GM21528 (cell line): Measurements from ENCODE around the gene PLEKHJ1.

Experiments used
- ATAC-seq: cut with Tn5 transposase; IDR thresholded peaks from one replicate; pipeline ENCODE4 v1.9.1; 2021; ENCODE audit warnings: mild to moderate bottlenecking, moderate library complexity; ENCODE audit not compliant: unreplicated experiment, low FRiP score

PLEKHJ1 gene

DNA sequence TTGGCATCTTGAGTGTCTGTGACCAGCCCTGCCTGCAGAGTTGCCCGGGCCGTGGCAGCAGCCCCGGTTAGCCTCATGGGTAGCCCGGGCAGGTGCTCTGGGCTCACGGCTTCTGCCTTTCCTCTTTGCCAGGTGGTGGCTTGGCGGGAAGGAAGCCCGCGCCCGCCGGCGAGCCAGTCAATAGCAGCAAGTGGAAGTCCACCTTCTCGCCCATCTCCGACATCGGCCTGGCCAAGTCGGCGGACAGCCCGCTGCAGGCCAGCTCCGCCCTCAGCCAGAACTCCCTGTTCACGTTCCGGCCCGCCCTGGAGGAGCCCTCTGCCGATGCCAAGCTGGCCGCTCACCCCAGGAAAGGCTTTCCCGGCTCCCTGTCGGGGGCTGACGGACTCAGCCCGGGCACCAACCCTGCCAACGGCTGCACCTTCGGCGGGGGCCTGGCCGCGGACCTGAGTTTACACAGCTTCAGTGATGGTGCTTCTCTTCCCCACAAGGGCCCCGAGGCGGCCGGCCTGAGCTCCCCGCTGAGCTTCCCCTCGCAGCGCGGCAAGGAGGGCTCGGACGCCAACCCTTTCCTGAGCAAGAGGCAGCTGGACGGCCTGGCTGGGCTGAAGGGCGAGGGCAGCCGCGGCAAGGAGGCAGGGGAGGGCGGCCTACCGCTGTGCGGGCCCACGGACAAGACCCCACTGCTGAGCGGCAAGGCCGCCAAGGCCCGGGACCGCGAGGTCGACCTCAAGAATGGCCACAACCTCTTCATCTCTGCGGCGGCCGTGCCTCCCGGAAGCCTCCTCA is 9.9 kb downstream of the PLEKHJ1 start:
- no peak for ATAC-seq

DNA sequence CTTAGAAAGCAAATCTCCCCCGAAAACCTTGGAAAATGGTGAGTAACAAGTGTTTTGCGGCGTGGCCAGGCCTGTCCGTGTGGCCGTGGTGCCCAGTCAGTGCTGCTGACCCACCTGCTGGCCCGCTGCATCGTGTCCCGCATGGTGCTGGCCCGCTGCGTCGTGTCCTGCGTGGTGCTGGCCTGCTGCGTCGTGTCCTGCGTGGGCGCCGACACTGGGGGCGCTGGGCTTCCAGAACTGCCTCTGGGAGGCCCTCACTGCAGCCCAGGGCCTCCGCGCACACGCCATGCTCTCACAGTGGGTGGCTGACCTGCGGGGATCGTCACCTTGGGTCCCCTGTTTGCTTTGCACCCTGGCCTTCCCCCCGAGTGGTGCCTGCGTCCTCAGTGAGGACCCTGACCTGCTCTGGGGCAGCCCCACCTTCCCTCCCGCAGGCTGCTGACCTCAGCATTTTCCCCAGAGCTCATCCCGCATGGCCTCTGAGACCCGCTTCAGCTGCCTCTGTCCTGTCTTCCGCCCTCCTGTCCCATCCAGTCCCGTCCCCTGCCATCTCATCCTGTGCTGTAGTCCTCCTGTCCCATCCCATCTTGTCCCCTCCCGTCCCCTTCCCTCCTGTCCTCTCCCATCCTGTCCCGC is 10.6 kb downstream of the PLEKHJ1 start:
- no peak for ATAC-seq

DNA sequence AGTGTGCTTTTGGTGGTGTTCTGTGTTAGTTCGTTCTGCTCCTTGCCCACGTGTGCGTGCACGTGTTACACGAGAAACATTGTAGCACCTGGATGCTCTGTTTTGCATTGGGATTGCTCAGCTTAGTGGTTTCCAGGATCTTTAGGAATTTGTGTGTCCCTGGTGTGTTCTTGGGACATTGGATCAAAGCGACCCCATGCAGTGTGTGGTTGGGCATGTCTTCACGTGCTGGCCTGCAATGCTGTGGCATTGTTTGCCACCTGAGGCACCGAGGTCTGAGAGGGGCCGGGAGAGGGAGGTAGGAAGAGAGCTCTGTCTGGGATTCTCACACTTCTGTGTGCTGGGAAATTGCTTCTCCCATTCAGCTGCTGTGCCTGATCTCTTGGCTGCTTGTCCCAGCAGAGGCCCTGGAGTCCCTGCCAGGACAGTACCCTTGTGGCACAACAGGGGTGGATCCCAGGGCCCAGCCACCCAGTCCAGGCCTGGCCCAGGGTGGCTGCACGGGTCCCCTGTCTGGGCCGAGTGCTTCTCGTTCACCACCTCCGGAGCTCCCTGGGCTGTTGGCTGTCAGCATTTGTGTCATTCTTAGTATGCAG is 11.3 kb downstream of the PLEKHJ1 start:
- ATAC-seq, result no peak

DNA sequence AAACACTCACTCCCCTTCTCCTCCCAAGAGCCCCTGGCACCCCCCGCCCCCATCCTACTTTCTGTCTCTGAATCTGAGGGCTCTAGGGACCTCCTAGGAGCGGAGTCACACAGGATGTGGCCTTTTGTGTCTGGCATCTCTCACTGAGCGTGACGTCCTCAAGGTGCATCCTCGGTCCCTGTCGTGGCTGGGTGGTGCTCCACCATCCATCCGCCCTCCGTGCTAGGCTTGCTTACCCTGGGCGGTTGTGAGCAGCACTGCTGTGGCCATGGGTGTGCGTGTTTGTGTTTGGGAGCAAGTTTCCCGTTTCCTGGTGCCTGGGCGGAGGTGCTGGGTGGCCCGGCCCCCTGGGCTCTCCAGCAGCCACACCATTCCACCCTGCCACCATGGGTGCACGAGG is 12.2 kb downstream of the PLEKHJ1 start:
- ATAC-seq, result no peak

DNA sequence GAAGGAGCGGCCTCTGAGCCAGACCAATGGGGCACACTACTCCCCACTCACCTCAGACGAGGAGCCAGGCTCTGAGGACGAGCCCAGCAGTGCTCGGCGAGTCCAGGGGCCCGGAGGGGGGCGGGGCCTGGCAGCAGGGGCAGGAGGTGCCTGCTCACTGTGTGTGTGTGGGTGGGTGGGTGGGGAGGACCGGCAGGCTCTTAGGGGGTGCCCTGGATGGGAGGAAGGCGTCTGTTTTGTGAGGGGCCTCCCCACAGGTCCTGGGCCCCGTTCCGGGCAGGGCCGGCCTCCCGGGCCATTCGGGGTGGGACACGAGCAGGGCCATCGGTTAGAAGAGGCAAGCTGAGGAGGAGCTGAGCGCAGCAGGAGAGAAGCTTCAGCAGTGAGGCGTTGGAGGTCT is 12.7 kb downstream of the PLEKHJ1 start:
- no peak for ATAC-seq

DNA sequence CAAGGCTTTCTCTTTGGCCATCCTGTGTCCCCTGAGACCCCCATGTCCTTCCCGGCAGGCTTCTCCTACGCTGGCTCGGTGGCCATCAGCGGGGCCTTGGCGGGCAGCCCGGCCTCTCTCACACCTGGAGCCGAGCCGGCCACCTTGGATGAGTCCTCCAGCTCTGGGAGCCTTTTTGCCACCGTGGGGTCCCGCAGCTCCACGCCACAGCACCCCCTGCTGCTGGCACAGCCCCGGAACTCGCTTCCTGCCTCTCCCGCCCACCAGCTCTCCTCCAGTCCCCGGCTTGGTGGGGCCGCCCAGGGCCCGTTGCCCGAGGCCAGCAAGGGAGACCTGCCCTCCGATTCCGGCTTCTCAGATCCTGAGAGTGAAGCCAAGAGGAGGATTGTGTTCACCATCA is 14.2 kb downstream of the PLEKHJ1 start:
- no peak for ATAC-seq

DNA sequence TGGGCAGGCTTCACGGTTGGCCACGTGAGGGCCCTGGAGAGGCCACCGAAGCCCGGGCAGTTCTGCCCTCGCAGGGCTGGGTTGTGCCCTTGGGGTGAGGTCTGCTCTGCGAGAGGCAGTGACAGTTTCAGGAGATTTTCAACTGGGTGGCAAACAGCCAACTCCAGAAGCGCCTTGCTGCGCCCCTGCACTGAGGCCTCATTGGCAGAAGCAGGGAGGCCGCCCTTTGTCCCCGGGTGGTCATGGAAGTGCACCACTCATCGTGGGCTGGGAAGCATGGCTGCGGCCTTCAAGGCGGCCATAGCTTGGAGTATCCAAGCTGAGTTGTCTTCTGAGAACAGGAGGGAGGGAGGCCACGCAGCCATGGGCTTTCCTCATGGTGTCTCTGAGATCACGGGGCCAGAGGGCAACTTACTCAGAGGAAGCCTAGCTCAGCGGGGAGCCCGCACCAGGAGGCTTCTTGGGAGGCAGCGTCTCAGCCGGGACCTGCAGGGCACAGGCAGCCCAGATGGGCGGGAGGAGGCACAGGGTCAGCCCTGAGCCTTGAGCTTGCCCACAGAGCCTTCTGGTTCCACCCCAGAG is 14.8 kb downstream of the PLEKHJ1 start:
- ATAC-seq, result no peak

DNA sequence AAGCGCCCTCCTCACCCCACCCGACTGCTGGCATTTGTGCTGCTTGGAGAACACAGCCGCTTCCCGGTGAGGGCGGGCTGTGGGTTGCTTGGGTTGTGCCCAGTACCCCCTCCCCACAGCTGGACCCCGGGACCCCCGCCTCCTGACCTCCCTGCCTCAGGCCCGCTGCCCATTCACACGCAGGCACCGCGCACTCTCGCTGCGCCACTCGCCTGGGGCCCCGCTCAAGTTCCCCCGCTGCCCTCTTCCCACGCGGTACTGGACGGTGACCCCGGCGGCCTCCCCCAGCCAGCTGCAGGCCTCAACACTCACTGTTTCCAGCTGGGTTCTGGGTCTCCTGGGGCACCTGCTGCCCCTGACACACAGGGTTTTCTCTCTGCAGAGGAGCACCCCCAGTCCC is 16.4 kb downstream of the PLEKHJ1 start:
- ATAC-seq, result no peak

DNA sequence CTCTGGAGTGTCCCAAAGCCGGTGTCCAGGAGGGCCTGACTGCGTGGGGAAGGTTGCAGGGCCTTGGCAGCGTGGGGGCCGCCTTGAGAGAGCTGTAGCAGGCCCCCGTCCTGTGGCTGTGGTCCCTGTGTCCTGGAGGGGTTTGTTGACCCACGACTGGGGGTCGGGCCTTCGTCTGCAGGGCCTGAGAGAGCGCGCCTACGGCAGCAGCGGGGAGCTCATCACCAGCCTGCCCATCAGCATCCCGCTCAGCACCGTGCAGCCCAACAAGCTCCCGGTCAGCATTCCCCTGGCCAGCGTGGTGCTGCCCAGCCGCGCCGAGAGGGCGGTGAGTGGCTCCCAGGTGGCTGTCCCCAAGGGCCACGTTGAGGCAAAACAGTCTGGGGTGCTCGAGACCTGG is 18.5 kb downstream of the PLEKHJ1 start:
- no peak for ATAC-seq

DNA sequence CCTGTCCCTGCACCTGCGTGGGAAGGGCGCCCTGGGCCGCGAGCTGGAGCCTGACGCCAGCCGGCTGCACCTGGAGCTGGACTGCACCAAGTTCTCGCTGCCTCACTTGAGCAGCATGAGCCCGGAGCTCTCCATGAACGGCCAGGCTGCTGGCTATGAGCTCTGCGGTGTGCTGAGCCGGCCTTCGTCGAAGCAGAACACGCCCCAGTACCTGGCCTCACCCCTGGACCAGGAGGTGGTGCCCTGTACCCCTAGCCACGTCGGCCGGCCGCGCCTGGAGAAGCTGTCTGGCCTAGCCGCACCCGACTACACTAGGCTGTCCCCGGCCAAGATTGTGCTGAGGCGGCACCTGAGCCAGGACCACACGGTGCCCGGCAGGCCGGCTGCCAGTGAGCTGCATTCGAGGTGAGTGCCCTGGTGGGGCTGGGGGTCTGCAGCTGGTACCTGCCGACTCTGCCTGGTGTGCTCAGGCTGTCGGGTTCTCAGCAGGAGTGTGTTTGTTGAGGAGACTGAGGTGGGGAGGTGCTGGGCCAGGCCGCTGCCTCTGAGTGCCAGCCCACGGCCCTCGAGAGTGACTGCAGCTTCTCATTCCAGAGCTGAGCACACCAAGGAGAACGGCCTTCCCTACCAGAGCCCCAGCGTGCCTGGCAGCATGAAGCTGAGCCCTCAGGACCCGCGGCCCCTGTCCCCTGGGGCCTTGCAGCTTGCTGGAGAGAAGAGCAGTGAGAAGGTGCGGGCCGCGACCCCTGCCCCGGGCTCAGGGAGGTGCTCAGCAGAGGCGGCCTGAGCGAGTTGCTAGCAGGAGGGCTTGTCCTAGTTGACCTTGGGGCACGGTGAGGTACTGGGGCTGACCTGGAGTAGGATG is 19.5 kb downstream of the PLEKHJ1 start:
- no peak for ATAC-seq

DNA sequence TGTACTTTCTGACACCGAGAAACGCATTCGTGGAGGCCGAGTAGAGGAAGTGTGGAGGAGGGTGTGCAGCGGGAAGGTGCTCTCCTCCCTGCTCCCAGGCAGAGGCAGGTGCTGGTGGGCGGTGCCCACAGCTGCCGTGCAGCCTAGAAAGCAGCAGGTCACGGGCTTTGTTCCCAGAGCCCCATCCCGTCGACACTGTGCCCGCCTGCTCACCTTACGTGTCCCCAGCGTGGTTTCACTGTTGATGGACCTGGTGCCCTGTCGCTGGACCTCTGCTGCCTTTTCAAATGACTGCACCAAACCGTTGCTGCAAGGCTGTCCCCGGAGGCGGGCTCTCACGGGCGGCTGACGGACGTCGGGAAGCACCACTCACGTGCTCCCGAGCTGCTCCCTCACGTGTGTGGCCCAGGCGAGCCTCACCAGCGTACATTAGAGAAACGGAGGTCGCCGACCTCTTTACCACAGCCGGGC is 20.8 kb downstream of the PLEKHJ1 start:
- no peak for ATAC-seq

DNA sequence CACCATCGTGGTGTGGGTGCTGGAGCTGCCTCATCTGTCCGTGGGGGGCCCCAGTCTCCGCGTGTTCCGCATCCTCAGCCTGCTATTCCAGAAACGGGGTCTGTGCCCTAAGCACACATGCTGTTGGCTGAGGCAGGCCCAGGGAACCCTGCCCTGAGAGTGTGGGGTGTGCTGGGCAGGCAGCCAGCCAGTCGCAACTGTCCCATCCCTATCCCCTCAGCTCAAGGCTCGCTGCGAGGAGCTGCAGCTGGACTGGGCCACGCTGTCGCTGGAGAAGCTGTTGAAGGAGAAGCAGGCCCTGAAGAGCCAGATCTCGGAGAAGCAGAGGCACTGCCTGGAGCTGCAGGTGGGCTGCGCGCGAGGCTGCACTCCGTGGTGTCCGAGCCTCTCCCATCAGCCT is 21.9 kb downstream of the PLEKHJ1 start:
- no peak for ATAC-seq

DNA sequence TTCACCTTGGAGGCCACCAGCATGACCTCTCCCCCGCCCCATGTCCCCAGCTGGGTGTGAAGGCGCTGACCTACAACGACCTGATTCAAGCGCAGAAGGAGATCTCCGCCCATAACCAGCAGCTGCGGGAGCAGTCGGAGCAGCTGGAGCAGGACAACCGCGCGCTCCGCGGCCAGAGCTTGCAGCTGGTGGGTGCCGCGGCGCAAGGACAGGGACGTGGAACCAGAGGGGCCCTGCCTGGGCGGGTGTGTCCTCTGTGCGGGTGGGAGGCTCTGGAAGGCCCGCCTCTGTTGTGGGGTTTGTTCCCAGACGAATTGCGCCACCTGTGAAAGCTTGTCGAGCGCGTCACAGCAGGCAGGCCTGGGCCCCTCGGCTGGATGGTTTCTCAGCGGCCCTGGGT is 22.3 kb downstream of the PLEKHJ1 start:
- ATAC-seq, result no peak

DNA sequence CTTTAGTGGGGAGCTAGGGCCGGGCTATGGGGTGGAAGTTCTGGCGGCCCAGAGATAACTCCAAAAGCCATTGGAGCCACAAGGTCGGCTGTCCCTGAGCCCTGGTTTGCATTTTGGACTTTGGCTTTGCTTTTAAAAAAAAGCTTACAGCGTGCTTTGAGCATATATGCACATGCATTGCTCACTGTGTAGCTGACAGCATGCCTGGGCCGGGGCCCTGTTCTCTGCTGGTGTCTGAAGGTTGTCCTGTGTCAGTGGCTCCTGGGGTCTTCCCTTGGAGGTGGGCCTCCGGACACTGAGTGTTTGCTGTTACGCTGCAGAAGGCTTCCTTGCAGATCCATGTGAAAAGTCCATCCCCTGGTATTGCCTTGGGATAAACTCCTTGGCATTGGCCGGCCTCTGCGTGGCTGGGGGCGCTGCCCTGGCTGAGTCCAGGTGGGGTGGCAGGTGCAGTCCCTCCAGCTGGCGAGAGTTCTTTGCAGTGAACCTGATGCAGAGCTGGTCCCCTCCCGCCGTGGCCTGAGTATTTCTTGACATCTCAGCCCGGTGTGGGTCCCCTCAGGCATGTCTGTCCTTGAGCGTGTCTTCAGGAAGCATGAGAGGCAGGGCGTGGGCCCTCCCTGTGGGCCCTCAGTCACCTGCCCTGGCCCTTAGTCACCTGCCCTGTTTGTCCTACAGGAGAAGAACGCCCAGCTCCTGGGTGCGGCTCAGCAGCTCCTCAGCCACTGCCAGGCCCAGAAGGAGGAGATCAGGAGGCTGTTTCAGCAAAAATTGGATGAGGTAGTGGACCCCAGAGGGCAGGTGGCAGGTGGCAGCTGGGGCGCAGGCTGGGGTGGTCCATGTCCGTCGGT is 23.0 kb downstream of the PLEKHJ1 start:
- no peak for ATAC-seq

DNA sequence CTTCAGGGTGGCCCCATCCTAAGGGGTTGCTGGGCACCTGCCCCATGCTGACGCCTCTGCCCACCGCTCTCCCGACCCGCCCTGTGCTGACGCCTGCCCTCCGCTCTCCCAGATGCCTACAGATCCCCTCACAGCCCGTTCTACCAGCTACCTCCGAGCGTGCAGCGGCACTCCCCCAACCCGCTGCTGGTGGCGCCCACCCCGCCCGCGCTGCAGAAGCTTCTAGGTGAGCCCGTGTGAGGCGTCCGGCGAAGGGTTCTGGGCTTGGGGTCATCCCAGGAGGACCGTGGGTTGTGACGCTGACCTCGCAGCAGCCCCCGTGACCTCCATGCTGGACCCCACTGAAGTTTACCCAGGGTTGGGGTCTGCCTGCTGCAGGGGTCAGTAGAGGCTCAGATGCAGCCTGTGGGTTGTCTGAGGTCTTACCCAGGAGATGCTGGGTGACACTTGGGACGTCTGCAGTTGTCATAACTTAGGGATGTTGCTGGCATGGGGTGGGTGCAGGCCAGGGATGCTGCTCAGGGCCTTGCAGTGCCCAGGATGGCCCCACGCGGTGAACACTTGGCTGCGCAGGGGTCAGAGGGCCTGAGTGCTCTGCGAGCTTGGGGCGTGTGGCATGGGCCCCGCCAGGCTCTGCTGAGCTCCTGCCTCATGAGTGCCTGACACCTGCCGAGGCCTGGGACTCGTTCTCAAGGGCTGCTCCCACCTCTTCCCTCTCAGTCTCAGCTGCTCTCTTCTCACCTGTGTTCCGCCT is 25.0 kb downstream of the PLEKHJ1 start:
- ATAC-seq, result no peak

DNA sequence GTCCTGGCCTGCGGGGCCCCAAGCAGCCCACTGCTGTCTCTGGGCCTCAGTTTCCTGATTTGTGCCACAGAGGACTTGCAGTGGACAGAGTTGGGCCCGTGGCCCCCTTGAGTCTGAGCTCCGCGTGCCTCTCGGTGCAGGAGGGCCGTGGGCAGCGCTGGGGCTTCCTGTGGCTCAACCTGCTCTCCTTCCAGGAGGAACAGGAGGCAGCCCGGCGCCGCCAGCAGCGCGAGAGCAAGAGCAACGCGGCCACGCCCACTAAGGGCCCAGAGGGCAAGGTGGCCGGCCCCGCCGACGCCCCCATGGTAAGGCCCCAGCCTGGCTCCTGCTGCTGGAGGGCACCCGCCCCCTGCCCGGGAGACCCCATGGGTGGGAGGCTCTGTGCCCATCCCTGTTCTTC is 25.9 kb downstream of the PLEKHJ1 start:
- no peak for ATAC-seq

DNA sequence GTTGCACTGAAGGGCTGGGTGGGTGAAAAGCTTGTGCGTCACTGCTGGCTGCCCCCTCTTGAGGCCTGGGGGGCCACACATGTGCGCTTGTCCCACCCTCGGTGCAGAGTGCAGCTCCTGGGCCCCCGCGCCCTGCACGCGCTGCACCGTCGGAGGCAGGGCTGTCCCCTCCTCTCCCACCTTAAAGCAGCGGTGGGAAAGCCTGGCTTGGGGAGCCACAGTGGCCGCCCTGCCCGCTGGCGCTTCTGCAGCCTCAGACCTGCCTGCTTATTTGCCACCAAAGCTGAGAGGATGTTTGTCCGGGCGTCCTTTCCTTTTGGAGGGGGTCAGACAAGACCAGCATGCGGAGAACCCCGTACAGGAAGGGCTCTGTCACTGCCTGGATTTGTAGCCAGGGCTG is 26.7 kb downstream of the PLEKHJ1 start:
- ATAC-seq, result no peak

DNA sequence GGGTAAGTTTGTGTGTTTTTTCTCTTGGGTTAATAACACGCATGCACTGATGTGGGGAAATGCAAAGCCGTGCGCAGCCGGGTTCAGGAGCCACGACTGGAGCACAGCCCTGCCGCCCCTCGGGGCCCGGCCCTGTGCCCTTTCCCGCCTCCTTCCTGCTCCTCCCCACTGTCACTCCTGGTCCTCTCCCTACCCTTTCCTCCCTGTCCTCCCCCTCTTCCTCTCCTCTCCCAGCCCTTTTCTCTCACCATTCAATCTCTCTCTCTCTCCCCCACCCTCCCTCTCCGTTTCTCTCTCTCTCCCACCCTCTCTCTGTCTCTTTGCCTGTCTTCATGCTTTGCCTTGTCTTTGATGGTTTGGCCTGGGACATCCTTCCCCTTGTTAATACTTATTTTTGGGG is 27.2 kb downstream of the PLEKHJ1 start:
- no peak for ATAC-seq
